Tibial artery (tissue), 4 donors: ENCODE measurements around the gene NRP2.
A peak's percentile ranks its signal among the peaks of the same experiment; 100 is the strongest.

ENCODE experiments used
- DNase-seq, 2 donors: peaks; one replicate each; pipeline ENCODE4 v3.0.0-alpha.2; 2019
- H3K27ac ChIP-seq, 2 donors: fragments of 200-600 bp; sonication (generic) in 1 of 2; 1 replicate in 1 of 2; 2 replicates in 1 of 2; pipeline ENCODE4 v1.5.1; 2018 to 2019; ENCODE audit warnings: mild to moderate bottlenecking in 1 of 2
- H3K27me3 ChIP-seq, 2 donors: fragments of 200-600 bp; sonication (generic) in 1 of 2; one replicate each; pipeline versions ENCODE4 v1.5.1 to v1.6.0; 2016 to 2019
- H3K36me3 ChIP-seq, 3 donors: fragments of 200-600 bp; sonication (generic) in 2 of 3; one replicate each; pipeline ENCODE4 v1.5.1; 2016 to 2019; ENCODE audit warnings: mild to moderate bottlenecking in 2 of 3
- H3K4me1 ChIP-seq, 4 donors: fragments of 200-600 bp; sonication (generic) in 2 of 4; 1 replicate in 3 of 4; 2 replicates in 1 of 4; pipeline ENCODE4 v1.5.1; 2016 to 2019
- H3K4me3 ChIP-seq, 2 donors: fragments of 200-600 bp; sonication (generic) in 1 of 2; 1 replicate in 1 of 2; 2 replicates in 1 of 2; pipeline ENCODE4 v1.5.1; 2018 to 2019; ENCODE audit warnings: mild to moderate bottlenecking in 2 of 2
- H3K9me3 ChIP-seq, 3 donors: fragments of 200-600 bp; sonication (generic) in 1 of 3; one replicate each; pipeline ENCODE4 v1.5.1; 2016 to 2019
- intact Hi-C: fragments of 100-400 bp; cut with DNase I; formaldehyde crosslinking; loops from one replicate; pipeline ENCODE4 v1.15.0; 2023; ENCODE audit warnings: low total_unique reads
- TF ChIP-seq, protein P1 (sequence below), 2 experiments: fragments of 200-600 bp in 1 of 2; fragments of 450-650 bp in 1 of 2; IDR thresholded peaks; one replicate each; pipeline ENCODE4 v1.5.1; 2017 to 2019; ENCODE audit warnings: antibody characterized with exemption in 2 of 2, mild to moderate bottlenecking in 1 of 2, moderate library complexity in 1 of 2

The NRP2 gene

DNA sequence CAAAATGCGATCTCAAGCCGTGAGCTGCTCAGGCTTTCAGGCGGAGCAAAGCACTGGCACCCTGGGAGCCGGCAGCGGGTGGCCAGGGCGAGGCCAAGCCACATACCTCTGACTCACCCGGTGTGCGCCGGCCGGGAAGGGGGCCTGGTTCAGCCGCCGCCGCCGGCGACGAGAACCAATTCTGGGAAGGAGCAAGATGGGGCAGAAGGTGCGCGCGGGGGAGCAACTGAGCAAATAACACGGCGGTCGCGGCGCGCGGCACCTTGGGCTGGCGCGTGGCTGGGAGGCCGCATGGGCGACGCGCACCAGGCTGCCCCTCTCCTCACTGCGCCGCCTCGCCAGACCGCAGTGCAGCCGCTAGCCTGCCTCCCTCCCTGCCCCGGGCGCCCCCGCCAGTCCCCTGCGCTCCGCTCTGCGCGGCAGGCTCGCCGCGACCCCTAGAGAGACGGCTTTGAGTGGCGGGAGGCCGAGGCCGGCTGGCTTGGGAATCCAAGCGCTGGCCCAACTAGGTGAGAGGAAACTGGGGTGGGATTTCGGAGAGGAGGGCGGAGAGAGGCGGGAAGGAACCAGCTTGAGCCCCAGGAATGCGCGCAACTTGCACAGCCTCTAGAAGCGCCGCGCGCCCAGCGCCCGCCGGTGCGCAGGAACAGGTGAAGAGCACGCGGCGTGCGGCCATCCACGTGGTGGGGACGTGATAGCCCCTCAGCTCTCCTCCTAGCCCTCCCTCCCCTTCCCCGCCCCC, 3.2 kb downstream of the NRP2 start:
- TF ChIP-seq, protein P1, sequence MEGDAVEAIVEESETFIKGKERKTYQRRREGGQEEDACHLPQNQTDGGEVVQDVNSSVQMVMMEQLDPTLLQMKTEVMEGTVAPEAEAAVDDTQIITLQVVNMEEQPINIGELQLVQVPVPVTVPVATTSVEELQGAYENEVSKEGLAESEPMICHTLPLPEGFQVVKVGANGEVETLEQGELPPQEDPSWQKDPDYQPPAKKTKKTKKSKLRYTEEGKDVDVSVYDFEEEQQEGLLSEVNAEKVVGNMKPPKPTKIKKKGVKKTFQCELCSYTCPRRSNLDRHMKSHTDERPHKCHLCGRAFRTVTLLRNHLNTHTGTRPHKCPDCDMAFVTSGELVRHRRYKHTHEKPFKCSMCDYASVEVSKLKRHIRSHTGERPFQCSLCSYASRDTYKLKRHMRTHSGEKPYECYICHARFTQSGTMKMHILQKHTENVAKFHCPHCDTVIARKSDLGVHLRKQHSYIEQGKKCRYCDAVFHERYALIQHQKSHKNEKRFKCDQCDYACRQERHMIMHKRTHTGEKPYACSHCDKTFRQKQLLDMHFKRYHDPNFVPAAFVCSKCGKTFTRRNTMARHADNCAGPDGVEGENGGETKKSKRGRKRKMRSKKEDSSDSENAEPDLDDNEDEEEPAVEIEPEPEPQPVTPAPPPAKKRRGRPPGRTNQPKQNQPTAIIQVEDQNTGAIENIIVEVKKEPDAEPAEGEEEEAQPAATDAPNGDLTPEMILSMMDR (IDR thresholded peaks at IDR 0.05): no peak
- Histone ChIP-seq H3K27me3 (peaks cover 0 to 14% of the 10 kb centered on the region in 2 donors), H3K36me3 (no peaks in the 10 kb centered on the region), H3K4me3 (peak overlapping the region; percentile 59 to 79), H3K9me3 (no peaks in the 10 kb centered on the region), H3K4me1 (peaks cover 0 to 48% (median 32%) of the 10 kb centered on the region in 4 donors), H3K27ac (peak overlapping the region; percentile 75 to 76)
- intact Hi-C loops: no loop called here
- no peak for DNase-seq

DNA sequence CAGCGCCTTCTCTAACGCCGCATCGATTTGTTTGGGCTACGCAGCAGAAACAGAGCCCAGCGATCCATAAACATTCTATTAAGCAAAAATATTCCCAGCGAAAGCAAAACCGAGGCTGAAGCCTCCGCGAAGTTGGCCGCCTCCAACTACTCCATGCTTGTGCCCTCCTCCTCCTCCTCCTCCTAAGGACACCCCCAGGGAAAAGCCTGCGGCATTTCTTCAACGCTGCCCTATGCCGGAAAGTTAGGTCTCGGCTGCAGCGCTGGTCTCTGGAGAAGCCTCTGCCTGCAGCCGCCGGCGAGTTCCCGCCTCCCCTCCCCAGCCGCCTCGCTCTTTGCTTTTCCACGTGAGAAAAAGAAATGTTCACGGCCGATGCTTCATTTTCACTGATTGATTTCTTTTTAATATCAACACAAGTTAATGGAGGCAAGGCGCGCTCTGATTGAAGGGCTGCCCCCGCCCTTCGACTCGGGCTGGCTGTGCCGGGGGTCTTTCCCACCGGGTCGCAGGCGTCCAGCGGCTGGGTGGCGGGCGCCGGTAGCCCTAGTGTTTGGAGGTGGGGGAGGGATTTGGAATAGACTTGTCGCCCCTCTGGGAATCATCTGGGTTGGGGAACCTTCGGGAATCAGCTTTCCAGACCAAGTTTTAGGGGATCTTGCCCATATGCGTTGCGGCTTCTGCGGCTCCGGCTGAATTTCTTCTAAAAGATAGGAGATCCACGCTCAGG, 3.9 kb downstream of the NRP2 start:
- TF ChIP-seq, protein P1 (IDR thresholded peaks at IDR 0.05): no peak
- Histone ChIP-seq H3K27me3 (peaks cover 0 to 13% of the 10 kb centered on the region in 2 donors), H3K4me1 (peaks cover 0 to 47% (median 32%) of the 10 kb centered on the region in 4 donors), H3K9me3 (no peaks in the 10 kb centered on the region), H3K4me3 (peak overlapping the region; percentile 59 to 79), H3K27ac (peak overlapping the region; percentile 75 to 76), H3K36me3 (no peaks in the 10 kb centered on the region)
- DNase-seq: no peak
- intact Hi-C loops: no loop called here

- Histone ChIP-seq H3K4me3 (peak overlapping the region; percentile 59 to 79), H3K9me3 (no peaks in the 10 kb centered on the region), H3K4me1 (peaks cover 0 to 43% (median 27%) of the 10 kb centered on the region in 4 donors), H3K27ac (peak overlapping the region; percentile 75 to 76), H3K27me3 (peaks cover 0 to 10% of the 10 kb centered on the region in 2 donors), H3K36me3 (no peaks in the 10 kb centered on the region)
- DNase-seq: no peak
- TF ChIP-seq, protein P1 (IDR thresholded peaks at IDR 0.05): no peak
- intact Hi-C loops: no loop called here
Observed at GRCh38 chr2:205686783-205687640, 4.7 kb downstream of the NRP2 start.

GRCh38 chr2:205687641-205687956, 5.3 kb downstream of the NRP2 start:
- no peak overlapping the region for H3K4me3 ChIP-seq
- no peak overlapping the region for H3K27ac ChIP-seq
- intact Hi-C loops: no loop called here
- no peaks in the 10 kb centered on the region for H3K9me3 ChIP-seq
- H3K36me3 ChIP-seq: no peaks in the 10 kb centered on the region
- TF ChIP-seq, protein P1 (IDR thresholded peaks at IDR 0.05): no peak
- peaks cover 0 to 43% (median 23%) of the 10 kb centered on the region in 4 donors for H3K4me1 ChIP-seq
- no peak for DNase-seq
- H3K27me3 ChIP-seq: peaks cover 0 to 4% of the 10 kb centered on the region in 2 donors

DNA sequence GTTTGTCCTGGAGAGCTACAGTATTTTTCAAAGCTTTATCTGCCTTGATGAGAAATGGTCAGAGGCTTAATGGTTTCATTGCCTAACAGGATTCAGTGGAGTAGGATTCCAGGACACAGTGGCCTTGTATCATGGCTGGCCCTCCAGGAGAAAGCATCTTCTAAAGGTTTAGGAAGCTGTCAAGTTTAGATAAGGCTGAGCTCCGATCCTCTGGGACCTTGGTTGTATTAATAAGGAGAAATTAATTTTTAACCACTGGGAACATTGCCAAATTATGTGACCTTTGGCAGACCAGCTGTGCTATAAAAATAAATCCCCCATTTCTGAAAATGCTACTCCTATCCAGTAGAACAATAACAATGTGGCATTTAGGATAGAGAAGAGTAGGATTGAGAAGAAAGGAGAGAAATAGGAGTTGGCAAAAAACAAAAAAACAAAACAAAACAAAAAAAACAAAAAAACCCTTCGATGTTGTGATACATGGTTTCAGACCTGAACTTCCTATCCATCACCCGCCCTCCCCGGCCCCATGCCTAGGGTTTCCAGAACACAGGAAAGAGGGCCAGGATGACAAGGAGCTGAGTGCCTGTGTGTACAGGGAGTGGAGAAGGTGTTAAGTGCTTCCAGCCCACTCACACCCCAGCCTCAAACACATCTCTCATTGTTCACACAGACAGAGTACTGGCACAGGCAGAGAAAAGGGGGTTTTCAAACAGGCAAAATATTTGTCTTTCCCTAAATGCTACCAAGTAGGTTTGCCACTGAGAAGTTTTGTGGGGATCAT, 6.3 kb downstream of the NRP2 start:
- Histone ChIP-seq H3K27ac (no peak overlapping the region), H3K9me3 (no peaks in the 10 kb centered on the region), H3K4me3 (no peak overlapping the region), H3K27me3 (peaks cover 0 to 4% of the 10 kb centered on the region in 2 donors), H3K4me1 (peaks cover 0 to 43% (median 23%) of the 10 kb centered on the region in 4 donors), H3K36me3 (no peaks in the 10 kb centered on the region)
- no peak for DNase-seq
- TF ChIP-seq, protein P1 (IDR thresholded peaks at IDR 0.05): no peak
- intact Hi-C loops: no loop called here
